ENCODE data around the gene EIF5A.

Gene EIF5A

GRCh38 chr17:7306911-7307685 lies at the start of gene EIF5A:
EIF5A (plus strand) TSS chr17:7307628; CDS start chr17:7309636, 2,008 bp downstream.
- peak; percentile 100 for DNase-seq (ENCODE audit: low read depth)

GRCh38 chr17:7258731-7259554 lies 48.5 kb upstream of the EIF5A start:
- no peak for DNase-seq (ENCODE audit: low read depth)

GRCh38 chr17:7259555-7259889 lies 47.9 kb upstream of the EIF5A start:
- DNase-seq (ENCODE audit: low read depth), result no peak

DNA sequence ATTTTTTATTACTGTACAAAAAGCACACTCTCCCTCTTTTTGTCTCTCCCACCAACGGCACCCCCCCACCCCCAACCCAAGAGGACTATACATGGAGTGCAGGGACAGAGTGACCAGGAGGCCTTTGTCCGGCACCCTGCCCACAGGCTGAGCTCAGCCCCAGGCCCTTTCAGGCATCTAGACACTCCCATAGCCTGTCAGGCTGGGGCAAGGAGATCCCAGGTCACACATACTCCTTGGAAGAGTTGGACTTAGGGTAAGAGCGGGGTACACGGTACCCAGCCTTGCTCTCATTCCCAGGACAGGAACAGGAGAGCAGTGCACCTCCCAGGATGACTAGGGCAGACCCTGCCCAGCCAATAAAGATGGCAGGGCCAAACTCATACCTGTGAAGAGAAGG lies 47.3 kb upstream of the EIF5A start:
- no peak for DNase-seq (ENCODE audit: low read depth)

DNA sequence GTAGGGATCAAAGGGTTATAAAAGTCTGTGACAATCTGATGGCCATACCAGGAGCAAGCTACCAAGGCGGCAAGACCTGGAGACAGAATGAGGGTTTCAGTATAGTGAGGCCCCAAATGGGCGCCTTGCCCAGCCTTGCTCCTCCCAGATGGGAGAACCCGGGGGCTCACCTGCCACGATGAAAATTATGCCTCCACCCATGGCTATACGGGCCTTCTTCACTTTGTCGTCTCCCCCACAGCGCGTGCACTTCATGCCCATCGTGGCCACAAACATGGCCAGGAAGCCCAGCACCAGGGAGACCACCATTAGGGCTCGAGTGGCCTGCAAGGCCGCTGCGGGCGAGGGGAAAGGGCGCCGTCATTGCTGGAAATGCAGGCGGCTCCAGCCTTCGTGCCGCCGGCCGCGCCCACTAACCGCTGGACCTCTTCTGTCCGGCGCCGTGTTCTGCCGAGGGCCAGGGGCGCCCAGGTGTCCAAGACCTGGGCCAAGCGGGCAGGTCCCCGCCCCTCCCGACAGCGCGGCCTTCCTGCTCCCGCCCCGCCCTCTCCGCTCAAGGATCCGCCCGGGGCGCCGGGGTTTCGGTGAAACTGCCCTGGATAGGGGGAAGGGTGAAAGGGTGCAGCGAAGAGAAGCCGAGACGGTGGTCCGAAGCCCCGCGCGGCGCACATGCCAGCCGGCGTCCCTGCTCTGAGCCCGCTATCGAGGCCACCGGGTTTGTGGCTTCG lies 46.6 kb upstream of the EIF5A start:
- DNase-seq (ENCODE audit: low read depth), result no peak

DNA sequence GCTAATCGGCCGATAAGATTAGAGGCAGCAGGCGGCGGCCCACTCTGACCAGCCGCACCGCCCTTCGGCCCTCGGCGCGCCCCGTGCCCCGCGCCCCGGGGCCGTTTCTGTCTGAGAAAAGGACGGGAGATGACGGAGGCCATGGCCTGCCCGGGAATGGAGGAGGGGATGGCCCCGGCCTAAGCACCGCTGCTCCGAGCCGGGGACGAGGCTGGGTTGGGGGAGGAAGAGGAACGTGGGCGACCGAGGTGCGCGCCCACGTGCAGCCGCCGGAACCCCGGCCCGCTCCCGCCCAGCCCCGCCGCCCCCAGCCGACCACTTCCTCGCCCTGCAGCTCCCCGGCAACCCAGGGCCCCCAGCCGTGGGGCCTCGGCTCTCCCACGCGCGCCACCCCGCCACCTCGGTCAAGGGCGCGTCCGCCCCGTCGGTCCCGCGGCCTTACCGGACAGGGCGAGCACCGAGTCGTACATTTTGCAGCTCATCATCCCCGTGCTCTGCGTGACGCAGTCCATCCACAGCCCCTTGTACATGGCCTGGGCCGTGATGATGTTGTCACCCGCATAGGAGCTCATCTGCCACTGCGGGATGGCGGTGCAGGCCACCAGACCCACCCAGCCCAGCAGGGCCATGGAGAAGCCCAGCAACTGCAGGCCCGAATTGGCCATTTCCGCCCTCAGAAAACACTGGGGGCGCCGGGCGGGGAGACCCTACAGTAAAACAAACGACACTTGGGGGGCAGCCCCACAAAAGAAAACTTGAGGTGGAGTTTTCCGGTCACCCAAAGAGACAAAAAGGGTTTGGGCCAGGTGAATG lies 45.8 kb upstream of the EIF5A start:
- DNase-seq (ENCODE audit: low read depth), result no peak

DNA sequence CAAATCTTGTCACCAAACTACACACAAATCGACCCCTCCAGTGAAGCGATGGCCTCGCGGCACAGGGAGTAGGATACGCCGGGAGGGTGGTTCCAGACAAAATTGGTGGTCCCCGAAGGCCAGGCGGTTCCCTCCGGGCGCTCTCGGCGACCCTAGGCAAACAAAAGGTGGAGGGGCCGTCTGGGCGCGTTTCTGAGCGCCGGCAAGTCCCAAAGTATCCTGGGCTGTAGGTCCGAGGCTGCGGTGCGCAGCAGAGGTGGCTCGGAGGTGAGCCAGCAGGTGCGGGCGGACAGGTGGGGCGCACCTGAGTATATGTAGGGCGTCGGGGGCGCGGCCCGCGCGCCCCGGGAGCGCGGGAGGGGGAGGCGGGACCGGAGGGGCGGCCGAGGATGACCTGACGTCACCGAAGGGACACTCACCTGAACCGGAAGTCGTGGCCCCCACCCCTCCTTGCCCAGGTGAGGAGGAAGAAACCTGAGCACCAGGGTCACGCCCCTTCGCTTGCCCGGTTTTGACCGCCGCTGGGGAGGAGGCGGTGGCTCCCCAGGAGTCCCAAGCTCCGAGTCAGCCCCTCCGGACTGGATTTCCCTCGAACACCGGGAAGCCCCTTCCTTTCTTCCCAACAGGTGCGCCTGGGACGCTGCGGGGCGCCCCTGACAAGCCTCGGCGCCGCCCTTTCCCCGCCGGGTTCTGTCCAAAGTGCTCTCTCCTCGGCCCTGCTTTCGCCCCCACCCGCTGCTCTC lies 45.1 kb upstream of the EIF5A start, which contains the start of gene CLDN7:
TSS of gene CLDN7 (minus strand) at position 287 of the 743 bp plus-strand sequence. CDS start 435 bp downstream, outside the sequence.
- DNase-seq (ENCODE audit: low read depth), result no peak

GRCh38 chr17:7262935-7263800 lies 44.3 kb upstream of the EIF5A start:
- DNase-seq (ENCODE audit: low read depth), result no peak

DNA sequence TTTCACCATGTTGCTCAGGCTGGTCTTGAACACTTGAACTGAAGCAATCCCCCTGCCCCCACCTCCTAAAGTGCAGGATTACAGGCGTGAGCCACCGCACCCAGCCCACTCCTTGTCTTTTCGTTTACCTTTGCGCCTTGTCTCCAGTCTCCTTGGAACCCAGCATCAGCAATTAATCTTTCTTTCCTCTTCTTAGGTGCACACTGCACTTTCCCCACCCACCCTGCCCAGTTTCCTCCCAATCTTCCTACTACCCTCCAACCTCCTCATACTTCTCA lies 43.7 kb upstream of the EIF5A start:
- DNase-seq (ENCODE audit: low read depth), result no peak

GRCh38 chr17:7266784-7267183 lies 40.6 kb upstream of the EIF5A start:
- DNase-seq (ENCODE audit: low read depth), result no peak

GRCh38 chr17:7279448-7279847 lies 28.0 kb upstream of the EIF5A start:
- DNase-seq (ENCODE audit: low read depth), result no peak

- DNase-seq (ENCODE audit: low read depth), result peak; percentile 74
Measured at GRCh38 chr17:7280519-7281073, 26.8 kb upstream of the EIF5A start.

DNA sequence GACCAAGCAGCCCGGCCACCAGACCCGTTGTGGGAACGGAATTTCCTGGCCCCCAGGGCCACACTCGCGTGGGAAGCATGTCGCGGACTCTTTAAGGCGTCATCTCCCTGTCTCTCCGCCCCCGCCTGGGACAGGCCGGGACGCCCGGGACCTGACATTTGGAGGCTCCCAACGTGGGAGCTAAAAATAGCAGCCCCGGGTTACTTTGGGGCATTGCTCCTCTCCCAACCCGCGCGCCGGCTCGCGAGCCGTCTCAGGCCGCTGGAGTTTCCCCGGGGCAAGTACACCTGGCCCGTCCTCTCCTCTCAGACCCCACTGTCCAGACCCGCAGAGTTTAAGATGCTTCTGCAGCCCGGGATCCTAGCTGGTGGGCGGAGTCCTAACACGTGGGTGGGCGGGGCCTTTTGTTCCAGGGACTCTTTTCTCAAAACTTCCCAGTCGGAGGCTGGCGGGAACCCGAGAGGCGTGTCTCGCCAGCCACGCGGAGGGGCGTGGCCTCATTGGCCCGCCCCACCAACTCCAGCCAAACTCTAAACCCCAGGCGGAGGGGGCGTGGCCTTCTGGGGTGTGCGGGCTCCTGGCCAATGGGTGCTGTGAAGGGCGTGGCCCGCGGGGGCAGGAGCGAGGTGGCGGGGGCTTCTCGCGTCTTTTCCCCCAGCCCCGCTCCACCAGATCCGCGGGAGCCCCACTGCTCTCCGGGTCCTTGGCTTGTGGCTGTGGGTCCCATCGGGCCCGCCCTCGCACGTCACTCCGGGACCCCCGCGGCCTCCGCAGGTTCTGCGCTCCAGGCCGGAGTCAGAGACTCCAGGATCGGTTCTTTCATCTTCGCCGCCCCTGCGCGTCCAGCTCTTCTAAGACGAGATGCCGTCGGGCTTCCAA lies 26.1 kb upstream of the EIF5A start, which contains the start of gene SLC2A4:
TSS of gene SLC2A4 (plus strand) at position 645 of the 879 bp plus-strand sequence. CDS start at position 862, 217 bp downstream.
- peak; percentile 61 for DNase-seq (ENCODE audit: low read depth)

DNA sequence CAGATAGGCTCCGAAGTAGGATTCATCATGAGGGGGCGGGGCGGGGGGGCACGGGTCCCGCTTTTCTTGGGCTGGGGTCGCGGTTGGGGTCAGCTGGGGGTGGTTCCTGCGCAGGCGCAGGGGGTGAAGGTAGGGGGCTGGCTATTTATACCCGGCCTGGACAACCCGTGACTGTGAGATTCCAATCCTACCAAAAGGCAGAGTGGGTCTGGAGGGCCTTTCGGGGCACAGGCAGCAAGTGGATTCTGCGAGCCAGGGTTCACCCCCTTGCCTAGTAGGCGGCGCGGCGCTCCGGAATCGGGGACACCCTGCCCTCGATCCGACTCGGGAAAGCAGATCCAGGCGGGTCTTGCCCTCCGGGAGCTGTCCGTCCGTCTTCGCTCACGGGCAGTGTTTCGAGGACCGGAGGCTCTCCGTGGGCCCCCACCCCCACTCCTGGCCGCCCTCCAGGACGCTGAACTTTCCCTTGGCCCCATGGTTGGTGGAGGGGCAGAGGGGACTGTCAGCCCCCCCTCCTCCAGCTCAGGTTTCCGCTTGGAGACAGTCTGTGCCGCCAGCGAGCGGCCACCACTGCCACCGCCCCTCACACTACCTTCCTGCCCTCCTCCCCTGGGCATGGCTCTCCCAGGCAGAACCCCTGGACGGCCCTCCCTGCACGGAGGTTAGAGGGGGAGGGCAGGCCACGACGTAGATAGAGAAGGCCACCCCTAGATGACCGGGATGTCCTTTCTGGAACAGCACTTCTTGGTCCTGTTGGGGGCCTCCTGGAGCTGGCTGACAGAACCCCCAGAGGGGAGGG lies 25.3 kb upstream of the EIF5A start:
- DNase-seq (ENCODE audit: low read depth), result no peak

DNA sequence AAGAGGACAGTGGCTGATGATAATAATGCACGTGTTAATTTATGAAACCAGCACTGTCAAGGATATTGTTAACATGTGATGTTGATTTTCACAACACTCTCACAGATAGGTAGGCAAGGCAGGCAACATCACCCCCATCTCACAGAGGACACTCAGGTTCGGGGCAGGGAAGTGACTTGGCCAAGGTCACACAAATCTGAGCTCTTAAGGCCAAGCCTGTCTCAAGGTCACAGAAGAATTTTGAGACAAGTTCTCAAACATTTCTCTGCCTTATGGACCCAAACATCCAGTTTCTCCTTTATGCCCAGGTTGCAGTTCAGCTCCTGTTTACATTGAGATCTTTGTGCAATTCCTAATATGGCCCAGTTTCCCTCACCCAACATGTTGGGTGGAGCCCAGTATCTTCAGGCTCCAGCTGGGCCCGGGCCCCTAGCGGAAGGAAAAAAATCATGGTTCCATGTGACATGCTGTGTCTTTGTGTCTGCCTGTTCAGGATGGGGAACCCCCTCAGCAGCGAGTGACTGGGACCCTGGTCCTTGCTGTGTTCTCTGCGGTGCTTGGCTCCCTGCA lies 24.6 kb upstream of the EIF5A start:
- no peak for DNase-seq (ENCODE audit: low read depth)

DNA sequence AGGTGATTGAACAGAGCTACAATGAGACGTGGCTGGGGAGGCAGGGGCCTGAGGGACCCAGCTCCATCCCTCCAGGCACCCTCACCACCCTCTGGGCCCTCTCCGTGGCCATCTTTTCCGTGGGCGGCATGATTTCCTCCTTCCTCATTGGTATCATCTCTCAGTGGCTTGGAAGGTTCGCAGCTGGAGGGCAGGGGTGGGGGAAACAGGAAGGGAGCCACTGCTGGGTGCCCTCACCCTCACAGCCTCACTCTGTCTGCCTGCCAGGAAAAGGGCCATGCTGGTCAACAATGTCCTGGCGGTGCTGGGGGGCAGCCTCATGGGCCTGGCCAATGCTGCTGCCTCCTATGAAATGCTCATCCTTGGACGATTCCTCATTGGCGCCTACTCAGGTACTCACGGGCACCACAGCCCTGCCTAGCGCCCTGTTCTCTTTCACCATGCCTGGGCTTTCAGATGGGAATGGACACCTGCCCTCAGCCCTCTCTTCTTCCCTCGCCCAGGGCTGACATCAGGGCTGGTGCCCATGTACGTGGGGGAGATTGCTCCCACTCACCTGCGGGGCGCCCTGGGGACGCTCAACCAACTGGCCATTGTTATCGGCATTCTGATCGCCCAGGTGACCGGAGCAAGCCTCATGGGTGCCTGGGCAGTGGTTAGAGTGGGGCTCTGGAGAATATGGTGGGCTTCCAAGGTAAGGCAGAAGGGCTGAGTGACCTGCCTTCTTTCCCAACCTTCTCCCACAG lies 23.8 kb upstream of the EIF5A start:
- no peak for DNase-seq (ENCODE audit: low read depth)

GRCh38 chr17:7284911-7285310 lies 22.5 kb upstream of the EIF5A start:
- no peak for DNase-seq (ENCODE audit: low read depth)

Measured in activated T-helper 1 cell treated with Interleukin-2 at 50 U/mL for 16 hours (primary cell).